B cell (primary cell): ENCODE measurements around the gene CEP250. TPM values are rescaled to one million over a fixed set of nuclear protein-coding genes. Genes with fewer than 3 reads are reported as not detected.
"Not testable (repeated sequence)": the region's sequence is repeated elsewhere in the genome, so short reads cannot be mapped to it uniquely, and the experiment has no call there.

Source experiments
- ATAC-seq: fragments of 200-7000 bp; cut with Tn5 transposase; one replicate; pipeline ENCODE4 v1.10.0; 2021; ENCODE audit warnings: low read depth, mild to moderate bottlenecking, moderate number of reproducible peaks, moderate library complexity
- CTCF ChIA-PET: fragments of 350-600 bp; sonication (Branson Sonifier 250); formaldehyde crosslinking; loops from one replicate; lab custom pipeline; 2021; ENCODE audit warnings: antibody characterized with exemption, inconsistent platforms; lab: Charles Lee
- POLR2A ChIA-PET: fragments of 350-600 bp; sonication (Branson Sonifier 250); formaldehyde crosslinking; loops from one replicate; lab custom pipeline; 2021; ENCODE audit warnings: antibody characterized with exemption; lab: Charles Lee
- DNase-seq: peaks from one replicate; pipeline ENCODE4 v3.0.0; 2013
- H2AFZ ChIP-seq: 2 replicates; pipeline ENCODE4 v1.6.1; 2012; ENCODE audit warnings: mild to moderate bottlenecking, low read depth, low read length; ENCODE audit not compliant: insufficient read depth, poor library complexity, severe bottlenecking
- H3K27ac ChIP-seq, 2 donors: 1 replicate in 1 of 2; 2 replicates in 1 of 2; pipeline ENCODE4 v1.5.1; 2012 to 2013; ENCODE audit warnings: low read length in 2 of 2, mild to moderate bottlenecking in 2 of 2, moderate library complexity in 1 of 2
- H3K27me3 ChIP-seq, 4 experiments: fragments of 200-600 bp in 1 of 4; sonication (generic) in 1 of 4; replicated peaks in 1 of 4; 1 replicate in 2 of 4; 2 replicates in 2 of 4; pipeline versions ENCODE4 v1.6.1 to v1.7.0; 2013 to 2016; ENCODE audit warnings: low read length in 3 of 4, mild to moderate bottlenecking in 2 of 4, mixed read lengths in 1 of 4, moderate library complexity in 1 of 4; ENCODE audit not compliant: insufficient read depth in 4 of 4, control insufficient read depth in 3 of 4; ENCODE audit errors: control extremely low read depth in 1 of 4
- H3K36me3 ChIP-seq, 2 experiments: replicated peaks in 1 of 2; 1 replicate in 1 of 2; 2 replicates in 1 of 2; pipeline versions ENCODE4 v1.6.1 to v1.7.1; 2013; ENCODE audit warnings: low read length in 1 of 2; ENCODE audit not compliant: insufficient read depth in 2 of 2, control insufficient read depth in 1 of 2; ENCODE audit errors: control extremely low read depth in 1 of 2, extremely low read depth in 1 of 2
- H3K4me1 ChIP-seq, 2 donors: fragments of 200-600 bp in 1 of 2; sonication (generic) in 1 of 2; 1 replicate in 1 of 2; 2 replicates in 1 of 2; pipeline versions ENCODE4 v1.5.1 to v1.6.1; 2013 to 2017; ENCODE audit warnings: low read length in 2 of 2; ENCODE audit not compliant: control insufficient read depth in 2 of 2, insufficient read depth in 2 of 2
- H3K4me2 ChIP-seq: replicated peaks from 2 replicates; pipeline ENCODE3; 2012; ENCODE audit warnings: mild to moderate bottlenecking, low read depth, low read length; ENCODE audit not compliant: poor library complexity, severe bottlenecking
- H3K4me3 ChIP-seq, 5 experiments: fragments of 200-600 bp in 1 of 5; sonication (generic) in 1 of 5; 1 replicate in 3 of 5; 2 replicates in 2 of 5; pipeline versions ENCODE4 v1.5.1 to v1.7.0; 2011 to 2016; ENCODE audit warnings: low read length in 4 of 5, mild to moderate bottlenecking in 4 of 5, low read depth in 2 of 5, control low read depth in 1 of 5, moderate library complexity in 1 of 5; ENCODE audit not compliant: insufficient read depth in 1 of 5; ENCODE audit errors: control extremely low read depth in 1 of 5, extremely low read depth in 1 of 5
- H3K79me2 ChIP-seq: fragments of 200-600 bp; sonication (generic); one replicate; pipeline ENCODE4 v1.6.0; 2016; ENCODE audit warnings: low read length; ENCODE audit not compliant: control insufficient read depth, insufficient read depth
- H3K9ac ChIP-seq: fragments of 200-600 bp; sonication (generic); 2 replicates; pipeline ENCODE4 v1.6.1; 2017; ENCODE audit warnings: mild to moderate bottlenecking, low read length, moderate library complexity
- H3K9me3 ChIP-seq, 3 donors: one replicate each; pipeline versions ENCODE4 v1.6.1 to v1.7.1; 2013; ENCODE audit warnings: low read length in 2 of 3; ENCODE audit not compliant: control insufficient read depth in 2 of 3, insufficient read depth in 1 of 3; ENCODE audit errors: control extremely low read depth in 1 of 3
- H4K20me1 ChIP-seq: 2 replicates; pipeline ENCODE4 v1.6.0; 2012; ENCODE audit warnings: mild to moderate bottlenecking, low read length; ENCODE audit not compliant: insufficient read depth, control insufficient read depth, poor library complexity, severe bottlenecking
- H3K27ac Mint-ChIP-seq: one replicate; pipeline ENCODE4 v1.8.0; 2021; ENCODE audit warnings: mixed read lengths
- H3K27me3 Mint-ChIP-seq: one replicate; pipeline ENCODE4 v1.8.0; 2021; ENCODE audit warnings: mixed read lengths
- H3K4me1 Mint-ChIP-seq: one replicate; pipeline ENCODE4 v1.8.0; 2021; ENCODE audit warnings: mixed read lengths
- H3K4me3 Mint-ChIP-seq: one replicate; pipeline ENCODE4 v1.8.0; 2021; ENCODE audit warnings: mixed read lengths
- H3K9me3 Mint-ChIP-seq: one replicate; pipeline ENCODE4 v1.8.0; 2022; ENCODE audit warnings: mixed read lengths; ENCODE audit not compliant: insufficient read depth
- EZH2 ChIP-seq: IDR thresholded peaks from 2 replicates; pipeline ENCODE4 v1.6.1; 2012; ENCODE audit warnings: borderline replicate concordance, low read depth, mild to moderate bottlenecking, moderate library complexity, low read length; ENCODE audit not compliant: insufficient read depth, poor library complexity, severe bottlenecking
- WGBS: methylation state at CpG from one replicate; pipeline ENCODE4 v1.1.5; 2013; ENCODE audit warnings: missing lambda C conversion rate; ENCODE audit not compliant: insufficient coverage; 5-methylcytosine and 5-hydroxymethylcytosine counted together
- intact Hi-C: fragments of 100-400 bp; cut with micrococcal nuclease; formaldehyde crosslinking; loops from one replicate; pipeline ENCODE4 v1.10.0; 2022
- polyA plus RNA-seq: library from polyadenylated mRNA; depleted of rRNA; stranded (reverse); fragments of >200 nt; gene quantifications from 2 replicates; pipeline ENCODE4 v1.2.3, GENCODE V29; 2012
- total RNA-seq, 2 donors: library from RNA; stranded (reverse); fragments of 120-200 nt in 1 of 2; gene quantifications; 1 replicate in 1 of 2; 2 replicates in 1 of 2; pipeline versions ENCODE4 v1.2.3 to v1.2.4, GENCODE V29; 2013 to 2022
- TF ChIP-seq, protein P1 (sequence below): fragments of 200-600 bp; IDR thresholded peaks from one replicate; pipeline ENCODE4 v1.8.0; 2022; ENCODE audit warnings: antibody characterized with exemption, mild to moderate bottlenecking

The CEP250 gene
- total and polyA plus RNA-seq, 2 donors (not counting 1 experiment from before 2014, with no cell fraction given): 14.6 to 78.5 TPM

DNA sequence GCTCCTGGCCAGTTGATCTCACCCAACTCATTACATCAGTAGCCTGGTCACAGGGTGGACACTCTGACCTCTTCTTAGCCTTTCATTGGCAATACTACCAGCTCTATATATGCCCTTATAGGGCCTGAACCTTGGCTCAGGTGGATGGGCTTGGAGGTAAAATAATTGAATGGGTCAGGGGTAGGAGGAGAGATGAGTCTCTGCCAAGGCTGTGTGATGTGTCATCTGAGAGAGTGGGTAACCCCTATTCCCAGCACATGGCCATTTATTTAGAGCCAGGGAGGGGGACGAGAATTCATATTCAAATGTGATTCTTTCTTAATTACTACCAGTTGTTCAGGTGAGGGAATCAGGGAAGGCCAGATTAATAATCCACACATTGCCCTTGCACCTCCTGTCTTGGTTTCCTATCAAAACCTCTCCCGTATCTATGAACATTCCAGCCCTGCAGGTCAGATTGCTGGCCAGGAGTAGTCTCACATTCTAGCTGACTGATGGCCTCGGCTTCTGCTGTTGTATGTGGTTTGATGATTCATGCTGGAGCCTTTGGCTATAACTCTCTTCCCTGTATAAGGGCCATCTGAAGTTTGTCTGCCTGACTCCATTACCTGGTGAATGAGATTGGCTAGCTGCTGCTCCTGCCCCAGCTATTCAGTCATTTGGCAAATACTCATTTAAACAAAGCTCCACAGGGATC lies 60.7 kb downstream of the CEP250 start:
- Histone ChIP-seq H3K9ac (no peak overlapping the region), H3K79me2 (no peaks in the 10 kb centered on the region), H3K4me2 (no peak overlapping the region), H3K27ac (no peak overlapping the region), H3K4me3 (no peak overlapping the region), H3K36me3 (peaks cover 0 to 42% of the 10 kb centered on the region in 2 experiments), H3K4me1 (no peaks in the 10 kb centered on the region), H4K20me1 (no peaks in the 10 kb centered on the region), H3K9me3 (no peaks in the 10 kb centered on the region), H3K27me3 (no peaks in the 10 kb centered on the region), H2AFZ (no peak overlapping the region)
- Mint-ChIP-seq H3K4me3 (no peak overlapping the region), H3K27ac (no peak overlapping the region), H3K9me3 (no peaks in the 10 kb centered on the region), H3K4me1 (no peaks in the 10 kb centered on the region), H3K27me3 (no peaks in the 10 kb centered on the region)
- POLR2A ChIA-PET: no interaction called here
- CTCF ChIA-PET: interaction anchor here (0.8 to 2.0 kb wide), 2 partner anchors 14 to 57 kb away, joined by 3 to 5 read pairs; no protein-coding TSS in a partner anchor
- no peak for ATAC-seq
- DNase-seq: no peak
- intact Hi-C loops: no loop called here
- no CpG with 5 or more reads among the region's 3 CpGs for WGBS
- TF ChIP-seq, protein P1, sequence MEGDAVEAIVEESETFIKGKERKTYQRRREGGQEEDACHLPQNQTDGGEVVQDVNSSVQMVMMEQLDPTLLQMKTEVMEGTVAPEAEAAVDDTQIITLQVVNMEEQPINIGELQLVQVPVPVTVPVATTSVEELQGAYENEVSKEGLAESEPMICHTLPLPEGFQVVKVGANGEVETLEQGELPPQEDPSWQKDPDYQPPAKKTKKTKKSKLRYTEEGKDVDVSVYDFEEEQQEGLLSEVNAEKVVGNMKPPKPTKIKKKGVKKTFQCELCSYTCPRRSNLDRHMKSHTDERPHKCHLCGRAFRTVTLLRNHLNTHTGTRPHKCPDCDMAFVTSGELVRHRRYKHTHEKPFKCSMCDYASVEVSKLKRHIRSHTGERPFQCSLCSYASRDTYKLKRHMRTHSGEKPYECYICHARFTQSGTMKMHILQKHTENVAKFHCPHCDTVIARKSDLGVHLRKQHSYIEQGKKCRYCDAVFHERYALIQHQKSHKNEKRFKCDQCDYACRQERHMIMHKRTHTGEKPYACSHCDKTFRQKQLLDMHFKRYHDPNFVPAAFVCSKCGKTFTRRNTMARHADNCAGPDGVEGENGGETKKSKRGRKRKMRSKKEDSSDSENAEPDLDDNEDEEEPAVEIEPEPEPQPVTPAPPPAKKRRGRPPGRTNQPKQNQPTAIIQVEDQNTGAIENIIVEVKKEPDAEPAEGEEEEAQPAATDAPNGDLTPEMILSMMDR: no peak
- TF ChIP-seq EZH2: no peak

DNA sequence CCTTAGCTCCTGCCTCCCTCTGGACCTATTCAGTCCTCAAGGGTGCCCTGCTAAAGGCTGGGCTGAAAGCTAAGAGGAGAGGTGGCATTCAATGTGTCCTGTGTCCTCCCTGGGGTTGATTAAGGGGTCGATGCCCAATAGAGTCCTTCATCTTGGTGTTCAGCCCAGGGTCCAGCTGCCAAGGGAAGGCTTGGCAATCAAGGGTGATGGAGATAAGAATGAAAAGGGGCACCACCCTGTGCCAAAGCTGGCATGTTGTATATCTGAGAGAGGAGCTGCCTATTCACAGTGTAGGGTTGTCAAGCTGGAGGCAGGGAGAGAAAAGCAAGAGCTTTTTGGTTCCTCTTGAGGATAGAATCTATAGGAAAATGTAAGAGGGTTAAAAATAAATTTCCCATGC lies 61.7 kb downstream of the CEP250 start:
- H3K9me3 Mint-ChIP-seq: no peaks in the 10 kb centered on the region
- H3K4me3 Mint-ChIP-seq: no peak overlapping the region
- no peaks in the 10 kb centered on the region for H3K4me1 Mint-ChIP-seq
- Histone ChIP-seq H3K9ac (no peak overlapping the region), H3K27ac (no peak overlapping the region), H4K20me1 (no peaks in the 10 kb centered on the region), H3K9me3 (no peaks in the 10 kb centered on the region), H2AFZ (no peak overlapping the region), H3K4me2 (no peak overlapping the region), H3K36me3 (peaks cover 0 to 31% of the 10 kb centered on the region in 2 experiments), H3K79me2 (no peaks in the 10 kb centered on the region), H3K4me1 (no peaks in the 10 kb centered on the region), H3K4me3 (no peak overlapping the region), H3K27me3 (no peaks in the 10 kb centered on the region)
- no peak overlapping the region for H3K27ac Mint-ChIP-seq
- no peak for TF ChIP-seq EZH2
- TF ChIP-seq, protein P1: no peak
- DNase-seq (no peak), ATAC-seq (no peak)
- ChIA-PET POLR2A (interaction anchor here (0.7 to 0.8 kb wide), 2 partner anchors 55 to 101 kb away, joined by 4 read pairs; no protein-coding TSS in a partner anchor), CTCF (interaction anchor here (2.0 kb wide), 1 partner anchor 15 kb away, joined by 5 read pairs; no protein-coding TSS in a partner anchor)
- H3K27me3 Mint-ChIP-seq: no peaks in the 10 kb centered on the region
- intact Hi-C loops: no loop called here
- WGBS: 100% methylated on average over 1 of the region's 1 CpG

DNA sequence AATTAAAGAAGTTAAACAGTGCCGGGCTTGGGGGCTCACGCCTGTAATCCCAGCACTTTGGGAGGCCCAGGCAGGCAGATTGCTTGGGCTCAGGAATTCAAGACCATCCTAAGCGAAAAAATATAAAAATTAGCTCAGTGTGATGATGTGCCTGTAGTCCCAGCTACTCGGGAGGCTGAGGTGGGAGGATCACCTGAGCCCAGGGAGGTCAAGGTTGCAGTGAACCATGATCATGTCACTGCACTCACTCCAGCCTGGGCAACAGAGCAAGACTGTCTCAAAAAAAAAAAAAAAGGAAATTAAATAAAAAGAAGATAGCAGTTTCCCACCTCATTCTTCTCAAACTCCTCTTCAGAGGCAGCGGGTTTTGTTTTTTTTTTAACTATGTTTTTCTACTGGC lies 62.4 kb downstream of the CEP250 start:
- ChIA-PET POLR2A (interaction anchor here (0.7 to 0.8 kb wide), 3 partner anchors 56 to 436 kb away, joined by 3 to 4 read pairs (median 4); no protein-coding TSS in a partner anchor), CTCF (interaction anchor here (0.6 to 2.0 kb wide), 2 partner anchors 15 to 30 kb away, joined by 4 to 5 read pairs; no protein-coding TSS in a partner anchor)
- intact Hi-C loops: not testable (repeated sequence)

More for the DNA sequence above, 62.4 kb downstream of the CEP250 start:
- not testable (repeated sequence) for H3K4me3 Mint-ChIP-seq, H3K9me3 ChIP-seq, H3K9ac ChIP-seq, H3K4me2 ChIP-seq, H3K4me1 Mint-ChIP-seq, H3K27ac ChIP-seq, H2AFZ ChIP-seq, H3K4me1 ChIP-seq, H3K4me3 ChIP-seq, H3K27me3 Mint-ChIP-seq, H3K79me2 ChIP-seq, DNase-seq, H3K27me3 ChIP-seq, H3K27ac Mint-ChIP-seq, H3K9me3 Mint-ChIP-seq, H4K20me1 ChIP-seq, ATAC-seq
- 100% methylated on average over 3 of the region's 5 CpGs for WGBS
- H3K36me3 ChIP-seq: peaks cover 0 to 29% of the 10 kb centered on the region in 2 experiments
